Progenitor cell of endocrine pancreas (in vitro differentiated cells): ENCODE data around the gene ZNF829. TPM values are rescaled to one million over a fixed set of nuclear protein-coding genes. Genes with fewer than 3 reads are reported as not detected.

Experiments used
- DNase-seq: peaks from one replicate; pipeline ENCODE4 v3.0.0; 2021; ENCODE audit warnings: low spot score; ENCODE audit not compliant: unreplicated experiment
- H3K27ac Mint-ChIP-seq: 2 replicates; pipeline ENCODE4 v1.8.0; 2021; ENCODE audit warnings: mild to moderate bottlenecking, moderate library complexity, mixed read lengths
- H3K27me3 Mint-ChIP-seq: 2 replicates; pipeline ENCODE4 v1.8.0; 2021; ENCODE audit warnings: mixed read lengths
- H3K36me3 Mint-ChIP-seq: 2 replicates; pipeline ENCODE4 v1.8.0; 2022; ENCODE audit warnings: mixed read lengths; ENCODE audit not compliant: insufficient read depth
- H3K4me1 Mint-ChIP-seq: 2 replicates; pipeline ENCODE4 v1.8.0; 2021; ENCODE audit warnings: low read depth, mixed read lengths
- H3K4me3 Mint-ChIP-seq: 2 replicates; pipeline ENCODE4 v1.8.0; 2021; ENCODE audit warnings: low read depth, mild to moderate bottlenecking, moderate library complexity, mixed read lengths
- H3K9me3 Mint-ChIP-seq: 2 replicates; pipeline ENCODE4 v1.8.0; 2021; ENCODE audit warnings: low read depth, mixed read lengths
- CTCF ChIP-seq: fragments of 200-600 bp; sonication (generic); IDR thresholded peaks from one replicate; pipeline ENCODE4 v1.5.0; 2021; ENCODE audit warnings: antibody characterized with exemption, mild to moderate bottlenecking; ENCODE audit not compliant: unreplicated experiment
- total RNA-seq: library from RNA; stranded (reverse); gene quantifications from 2 replicates; pipeline ENCODE4 v1.2.1, GENCODE V29; 2021

Gene ZNF829
- total RNA-seq, 1 donor from 2014 or later = 3.9 TPM

DNA sequence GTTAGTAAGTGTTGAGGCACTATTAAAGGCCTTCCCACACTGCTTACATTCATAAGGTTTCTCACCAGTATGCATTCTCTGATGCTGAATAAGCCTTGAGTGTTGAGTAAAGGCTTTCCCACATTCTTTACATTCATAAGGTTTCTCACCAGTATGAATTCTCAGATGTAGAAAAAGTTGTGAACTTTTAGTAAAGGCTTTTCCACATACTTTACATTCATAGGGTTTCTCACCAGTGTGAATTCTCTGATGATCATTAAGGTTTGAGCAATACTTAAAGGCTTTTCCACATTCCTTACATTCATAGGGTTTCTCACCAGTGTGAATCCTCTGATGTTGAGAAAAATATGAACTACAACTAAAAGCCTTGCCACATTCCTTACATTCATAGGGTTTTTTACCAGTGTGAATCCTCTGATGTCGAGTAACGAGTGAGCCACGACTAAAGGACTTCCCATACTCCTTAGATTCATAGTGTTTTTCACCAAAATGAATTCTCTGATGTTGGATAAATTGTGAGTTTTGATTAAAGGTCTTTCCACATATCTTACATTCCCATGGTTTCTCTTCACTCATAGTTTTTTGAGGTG lies 24.2 kb downstream of the ZNF829 start:
- Mint-ChIP-seq H3K27ac (no peak overlapping the region), H3K27me3 (no peaks in the 10 kb centered on the region), H3K4me1 (no peaks in the 10 kb centered on the region), H3K9me3 (peaks cover 66% of the 10 kb centered on the region), H3K36me3 (peaks cover 79% of the 10 kb centered on the region), H3K4me3 (no peak overlapping the region)
- TF ChIP-seq CTCF = no peak
- no peak for DNase-seq

DNA sequence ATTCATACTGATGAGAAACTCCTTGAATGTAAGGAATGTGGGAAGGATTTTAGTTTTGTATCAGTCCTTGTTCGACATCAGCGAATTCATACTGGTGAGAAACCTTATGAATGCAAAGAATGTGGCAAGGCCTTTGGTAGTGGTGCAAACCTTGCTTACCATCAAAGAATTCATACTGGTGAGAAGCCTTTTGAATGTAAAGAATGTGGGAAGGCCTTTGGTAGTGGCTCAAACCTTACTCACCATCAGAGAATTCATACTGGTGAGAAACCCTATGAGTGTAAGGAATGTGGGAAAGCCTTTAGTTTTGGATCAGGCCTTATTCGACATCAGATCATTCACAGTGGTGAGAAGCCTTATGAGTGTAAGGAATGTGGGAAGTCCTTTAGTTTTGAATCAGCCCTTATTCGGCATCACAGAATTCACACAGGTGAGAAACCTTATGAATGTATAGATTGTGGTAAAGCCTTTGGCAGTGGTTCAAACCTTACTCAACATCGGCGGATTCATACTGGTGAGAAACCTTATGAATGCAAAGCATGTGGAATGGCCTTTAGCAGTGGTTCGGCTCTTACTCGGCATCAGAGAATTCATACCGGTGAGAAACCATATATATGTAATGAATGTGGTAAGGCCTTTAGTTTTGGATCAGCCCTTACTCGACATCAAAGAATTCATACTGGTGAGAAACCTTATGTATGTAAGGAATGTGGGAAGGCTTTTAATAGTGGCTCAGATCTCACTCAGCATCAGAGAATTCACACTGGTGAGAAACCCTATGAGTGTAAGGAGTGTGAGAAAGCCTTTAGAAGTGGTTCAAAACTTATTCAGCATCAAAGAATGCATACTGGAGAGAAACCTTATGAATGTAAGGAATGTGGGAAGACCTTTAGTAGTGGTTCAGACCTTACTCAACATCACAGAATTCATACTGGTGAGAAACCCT lies 38.8 kb downstream of the ZNF829 start:
- peak overlapping the region; percentile 45 for H3K27ac Mint-ChIP-seq
- peaks cover 70% of the 10 kb centered on the region for H3K36me3 Mint-ChIP-seq
- no peak for DNase-seq
- H3K9me3 Mint-ChIP-seq = peaks cover 53% of the 10 kb centered on the region
- no peaks in the 10 kb centered on the region for H3K27me3 Mint-ChIP-seq
- H3K4me3 Mint-ChIP-seq = no peak overlapping the region
- no peak for TF ChIP-seq CTCF
- H3K4me1 Mint-ChIP-seq = no peaks in the 10 kb centered on the region

DNA sequence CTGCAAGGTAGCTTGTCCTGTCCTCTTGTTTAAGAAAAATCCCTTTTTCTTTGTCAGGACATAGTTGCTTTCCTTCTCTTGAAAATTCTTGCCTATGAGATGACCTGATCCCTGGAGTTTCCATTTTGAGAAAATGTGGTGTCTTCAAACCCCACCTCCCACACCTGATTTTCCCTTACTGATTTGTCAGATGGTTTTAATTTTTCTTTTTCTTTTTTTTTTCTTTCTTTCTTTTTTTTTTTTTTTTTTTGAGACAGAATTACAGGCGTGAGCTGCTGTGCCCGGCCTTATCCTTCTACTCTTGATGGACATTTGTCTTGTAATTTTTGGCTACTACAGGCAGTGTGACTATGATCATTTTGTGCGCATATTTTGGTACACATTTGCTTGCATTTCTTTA lies 64.2 kb downstream of the ZNF829 start:
- peaks cover 2% of the 10 kb centered on the region for H3K4me1 Mint-ChIP-seq
- DNase-seq = no peak
- no peaks in the 10 kb centered on the region for H3K27me3 Mint-ChIP-seq
- no peak for TF ChIP-seq CTCF
- no peak overlapping the region for H3K4me3 Mint-ChIP-seq
- peaks cover 22% of the 10 kb centered on the region for H3K9me3 Mint-ChIP-seq
- peaks cover 43% of the 10 kb centered on the region for H3K36me3 Mint-ChIP-seq
- no peak overlapping the region for H3K27ac Mint-ChIP-seq

DNA sequence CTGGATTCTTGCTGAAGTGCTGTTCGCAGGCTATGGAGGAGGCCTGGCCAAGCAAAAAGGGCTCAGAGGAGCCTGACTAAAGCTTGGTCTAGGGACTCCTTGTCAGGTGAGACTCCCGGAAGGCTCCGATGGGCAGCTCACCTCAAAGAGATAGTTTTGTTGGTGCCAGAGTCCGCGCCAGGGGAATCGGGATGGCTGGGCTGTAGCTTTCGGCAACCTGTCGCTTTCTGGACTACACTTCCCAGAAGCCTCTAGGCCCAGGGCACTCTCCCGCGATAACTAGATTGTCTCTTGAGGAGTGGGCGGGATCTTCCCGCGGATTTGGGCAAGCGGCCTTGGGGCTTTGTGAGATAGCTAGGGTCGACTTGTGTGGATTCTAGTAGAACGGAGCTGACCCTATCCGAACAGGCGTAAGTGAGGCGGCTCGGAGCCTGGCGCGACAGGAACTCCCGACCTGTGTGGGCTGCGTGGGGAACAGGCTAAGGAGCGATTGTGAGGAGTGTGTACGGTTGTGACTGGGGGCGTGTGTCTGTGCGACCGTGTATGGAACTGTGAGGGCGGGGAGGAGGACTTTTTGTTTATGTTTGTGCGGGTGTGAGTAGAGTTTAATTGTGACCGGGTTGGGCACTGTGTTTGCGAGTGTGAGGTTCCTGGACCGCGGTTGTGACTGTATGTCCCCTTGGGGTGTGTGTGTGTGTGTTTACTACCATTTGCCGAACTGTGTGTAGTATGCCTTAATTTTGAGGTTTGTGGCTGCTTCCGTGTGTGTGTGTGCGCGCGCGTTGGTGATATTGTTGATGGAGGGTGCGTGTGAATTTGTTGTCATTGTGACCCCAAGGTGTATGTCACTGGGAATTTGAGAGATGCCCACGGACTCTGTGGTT lies 65.3 kb downstream of the ZNF829 start, which contains the start of gene ZNF345:
TSS of gene ZNF345 (plus strand) at position 318 of the 884 bp plus-strand sequence. CDS start 25,955 bp downstream, outside the sequence.
- Mint-ChIP-seq H3K36me3 (peaks cover 36% of the 10 kb centered on the region), H3K27me3 (no peaks in the 10 kb centered on the region), H3K4me1 (peaks cover 2% of the 10 kb centered on the region), H3K4me3 (no peak within 1 kb of the TSS), H3K27ac (no peak within 1 kb of the TSS), H3K9me3 (peaks cover 17% of the 10 kb centered on the region)
- no peak for TF ChIP-seq CTCF
- peak; percentile 77 for DNase-seq
